Measurements from ENCODE around the gene IPO13.

The IPO13 gene

GRCh38 chr1:43951021-43951985, 4.6 kb downstream of the IPO13 start:
- no peak for DNase-seq

- DNase-seq: no peak
Observed at GRCh38 chr1:43952731-43953346, 6.1 kb downstream of the IPO13 start.

- DNase-seq: no peak
Observed at GRCh38 chr1:43953361-43953760, 6.6 kb downstream of the IPO13 start.

GRCh38 chr1:43954036-43954435, 7.3 kb downstream of the IPO13 start:
- no peak for DNase-seq

- DNase-seq: no peak
Observed at GRCh38 chr1:43956234-43956633, 9.5 kb downstream of the IPO13 start.

GRCh38 chr1:43957407-43958040, 10.8 kb downstream of the IPO13 start:
- DNase-seq: no peak

GRCh38 chr1:43958351-43959255, 11.9 kb downstream of the IPO13 start:
- no peak for DNase-seq

GRCh38 chr1:43960798-43961197, 14.0 kb downstream of the IPO13 start:
- no peak for DNase-seq

GRCh38 chr1:43961692-43962091, 14.9 kb downstream of the IPO13 start:
- no peak for DNase-seq

GRCh38 chr1:43962324-43962723, 15.6 kb downstream of the IPO13 start:
- DNase-seq: no peak

GRCh38 chr1:43963006-43963405, 16.3 kb downstream of the IPO13 start:
- DNase-seq: no peak

GRCh38 chr1:43963890-43964289, 17.1 kb downstream of the IPO13 start:
- no peak for DNase-seq

- no peak for DNase-seq
Observed at GRCh38 chr1:43965316-43965715, 18.6 kb downstream of the IPO13 start.

GRCh38 chr1:43968348-43968948, 21.7 kb downstream of the IPO13 start:
- no peak for DNase-seq

- DNase-seq: no peak
Observed at GRCh38 chr1:43969416-43969745, 22.6 kb downstream of the IPO13 start.

- peak; percentile 97 for DNase-seq
Observed at GRCh38 chr1:43969746-43970466, 23.2 kb downstream of the IPO13 start, which contains the start of gene DPH2. Gene DPH2, plus strand, starts transcription at chr1:43970010. Its CDS starts 166 bp downstream, at chr1:43970176.

- no peak for DNase-seq
Observed at GRCh38 chr1:43970502-43970901, 23.8 kb downstream of the IPO13 start.

GRCh38 chr1:43970911-43971310, 24.2 kb downstream of the IPO13 start:
- no peak for DNase-seq

GRCh38 chr1:43971336-43971980, 24.7 kb downstream of the IPO13 start:
- no peak for DNase-seq

GRCh38 chr1:43973981-43974442, 27.3 kb downstream of the IPO13 start:
- no peak for DNase-seq

Measured in activated naive CD4-positive, alpha-beta T cell treated with Interleukin-2 at 50 U/mL for 16 hours (primary cell).